ENCODE results near the gene RNF4.

GRCh38 chr4:2546286-2546823, 77.4 kb downstream of the RNF4 start:
- TF ChIP-seq CTCF (IDR thresholded peaks at IDR 0.05) = no peak
- no peak for TF ChIP-seq EP300 (IDR thresholded peaks at IDR 0.05)
- no peak for TF ChIP-seq POLR2A (IDR thresholded peaks at IDR 0.05)
